HepG2 (cell line): Measurements from ENCODE around the gene SRD5A1. TPM values are rescaled to one million over a fixed set of nuclear protein-coding genes. Genes with fewer than 3 reads are reported as not detected.

Experiments used
- ATAC-seq: fragments of 200-7000 bp; cut with Tn5 transposase; 3 replicates; pipeline ENCODE4 v1.9.1; 2020; ENCODE audit warnings: mild to moderate bottlenecking, moderate library complexity
- BruUV-seq: library from RNA; stranded (reverse); fragments of 400-500 nt; replicated peaks from 2 replicates; lab custom pipeline; 2021; lab: Mats Ljungman, UMichigan
- CTCF ChIA-PET: fragments of 300-600 bp; formaldehyde crosslinking; extraction: SDS; loops from one replicate; lab custom pipeline; 2021; ENCODE audit warnings: low total read pairs, inconsistent platforms, low intra/inter-chr PET ratio; lab: Yijun Ruan, JAX
- POLR2A ChIA-PET: fragments of 350-600 bp; sonication (Branson Sonifier 250); formaldehyde crosslinking; loops from one replicate; lab custom pipeline; 2020; ENCODE audit warnings: antibody characterized with exemption, inconsistent platforms; lab: Yijun Ruan, JAX
- DNase-seq: peaks from one replicate; pipeline ENCODE4 v3.0.0-alpha.2; 2015; ENCODE audit warnings: low spot score
- FAIRE-seq: peaks from 3 replicates; lab custom pipeline; 2011; peaks lifted over from hg19 to GRCh38; lab: Jason Lieb, UNC
- H2AFZ ChIP-seq: one replicate; pipeline ENCODE4 v1.6.1; 2011; ENCODE audit warnings: low read length, inconsistent platforms
- H3K27ac ChIP-seq: fragments of 300-600 bp; 3 replicates; pipeline ENCODE4 v1.8.0; 2011; ENCODE audit warnings: mixed run types, mild to moderate bottlenecking, mixed read lengths, low read length, inconsistent platforms; ENCODE audit not compliant: insufficient read depth; ENCODE audit errors: extremely low read length
- H3K27me3 ChIP-seq, 2 experiments: fragments of 200-600 bp in 1 of 2; 2 replicates in 1 of 2; 3 replicates in 1 of 2; pipeline versions ENCODE4 v1.6.0 to v1.8.0; 2011; ENCODE audit warnings: low read length in 2 of 2, mild to moderate bottlenecking in 2 of 2, moderate library complexity in 2 of 2, inconsistent platforms in 1 of 2; ENCODE audit not compliant: insufficient read depth in 2 of 2, control insufficient read depth in 1 of 2
- H3K36me3 ChIP-seq, 2 experiments: fragments of 200-600 bp in 1 of 2; replicated peaks in 1 of 2; 2 replicates in 1 of 2; 3 replicates in 1 of 2; pipeline versions ENCODE4 v1.5.1 to v1.8.0; 2011; ENCODE audit warnings: low read length in 2 of 2, inconsistent platforms in 1 of 2; ENCODE audit not compliant: insufficient read depth in 2 of 2, control insufficient read depth in 1 of 2
- H3K4me1 ChIP-seq: 2 replicates; pipeline ENCODE4 v1.5.1; 2012; ENCODE audit warnings: low read length, inconsistent platforms; ENCODE audit not compliant: insufficient read depth
- H3K4me2 ChIP-seq: 2 replicates; pipeline ENCODE4 v1.6.0; 2011; ENCODE audit warnings: low read depth, low read length, inconsistent platforms
- H3K4me3 ChIP-seq, 3 experiments: fragments of 200-600 bp in 1 of 3; sonication (generic), shearing (Covaris generic) in 1 of 3; replicated peaks in 1 of 3; 2 replicates each; pipeline ENCODE4 v1.5.1; 2011 to 2016; ENCODE audit warnings: low read length in 3 of 3, inconsistent platforms in 2 of 3, low read depth in 2 of 3, mild to moderate bottlenecking in 2 of 3, control low read depth in 1 of 3, mixed read lengths in 1 of 3; ENCODE audit not compliant: insufficient read depth in 1 of 3
- H3K79me2 ChIP-seq: one replicate; pipeline ENCODE4 v1.6.1; 2011; ENCODE audit warnings: low read length, inconsistent platforms; ENCODE audit not compliant: insufficient read depth
- H3K9ac ChIP-seq: 2 replicates; pipeline ENCODE4 v1.6.0; 2011; ENCODE audit warnings: mild to moderate bottlenecking, low read depth, low read length, inconsistent platforms; ENCODE audit not compliant: insufficient read depth
- H3K9me3 ChIP-seq: 2 replicates; pipeline ENCODE4 v1.5.1; 2012; ENCODE audit warnings: mild to moderate bottlenecking, low read length
- H4K20me1 ChIP-seq: 2 replicates; pipeline ENCODE4 v1.6.0; 2011; ENCODE audit warnings: inconsistent platforms, mild to moderate bottlenecking, low read length, moderate library complexity; ENCODE audit not compliant: insufficient read depth
- DPF2 ChIP-seq: sonication (generic); formaldehyde crosslinking; IDR thresholded peaks from 2 replicates; pipeline ENCODE4 v1.4.0; 2020; ENCODE audit warnings: mild to moderate bottlenecking, low read depth, missing genetic modification reagents, borderline replicate concordance
- HOXA7 ChIP-seq: sonication (generic); formaldehyde crosslinking; IDR thresholded peaks from 2 replicates; pipeline ENCODE4 v1.8.1; 2022; ENCODE audit warnings: mild to moderate bottlenecking, missing genetic modification reagents, moderate library complexity
- MAFG ChIP-seq: sonication (generic); formaldehyde crosslinking; IDR thresholded peaks from 2 replicates; pipeline ENCODE4 v1.5.1; 2020; ENCODE audit warnings: mild to moderate bottlenecking, missing genetic modification reagents
- MTF1 ChIP-seq: sonication (generic); formaldehyde crosslinking; IDR thresholded peaks from 2 replicates; pipeline ENCODE4 v1.5.0; 2020; ENCODE audit warnings: missing genetic modification reagents
- SCMH1 ChIP-seq: sonication (generic); formaldehyde crosslinking; IDR thresholded peaks from 2 replicates; pipeline ENCODE4 v1.9.0; 2021; ENCODE audit warnings: missing genetic modification reagents, mild to moderate bottlenecking, borderline replicate concordance
- TARDBP ChIP-seq: sonication (generic); formaldehyde crosslinking; IDR thresholded peaks from 2 replicates; pipeline ENCODE4 v1.8.0; 2022; ENCODE audit warnings: mild to moderate bottlenecking, missing genetic modification reagents
- U2AF1 ChIP-seq: fragments of 200-400 bp; formaldehyde crosslinking; optimal IDR thresholded peaks from 2 replicates; pipeline ENCODE3; 2017; ENCODE audit warnings: mild to moderate bottlenecking, low read depth, low read length
- ZNF510 ChIP-seq: sonication (generic); formaldehyde crosslinking; IDR thresholded peaks from 2 replicates; pipeline ENCODE4 v1.4.0; 2020; ENCODE audit warnings: low read depth, mild to moderate bottlenecking, missing genetic modification reagents
- ZNF790 ChIP-seq: sonication (generic); formaldehyde crosslinking; IDR thresholded peaks from 2 replicates; pipeline ENCODE4 v1.8.0; 2022; ENCODE audit warnings: missing genetic modification reagents, mild to moderate bottlenecking, borderline replicate concordance
- ZSCAN20 ChIP-seq: sonication (generic); formaldehyde crosslinking; IDR thresholded peaks from 2 replicates; pipeline ENCODE4 v1.4.0; 2020; ENCODE audit warnings: missing genetic modification reagents, mild to moderate bottlenecking, borderline replicate concordance
- WGBS: methylation state at CpG from one replicate; pipeline ENCODE4 v1.1.6; 2017; ENCODE audit warnings: low lambda C conversion rate; 5-methylcytosine and 5-hydroxymethylcytosine counted together
- in situ Hi-C: cut with HindIII; loops from 2 replicates; pipeline ENCODE4 v1.10.0; 2017; ENCODE audit warnings: low pct_unique_long_range_greater_than_20kb; ENCODE audit not compliant: extremely low pct_ligation_motif_present
- intact Hi-C: fragments of 100-400 bp; cut with micrococcal nuclease; formaldehyde crosslinking; loops from one replicate; pipeline ENCODE4 v1.10.0; 2022; ENCODE audit not compliant: unreplicated experiment
- polyA plus RNA-seq, 8 experiments: library from polyadenylated mRNA; depleted of rRNA in 3 of 8; stranded (reverse) in 7 of 8; unstranded in 1 of 8; fragments of >200 nt; fragmentation: Illumina TruSeq in 4 of 8; extraction: Trizol in 4 of 8; gene quantifications; 2 replicates each; pipeline versions ENCODE4 v1.2.1 to v1.2.3, GENCODE V29; 2011 to 2016; ENCODE audit warnings: low read depth in 4 of 8, missing spikeins in 1 of 8, mixed read lengths in 1 of 8; ENCODE audit not compliant: insufficient read depth in 1 of 8
- total RNA-seq, 5 experiments: library from RNA; depleted of rRNA; stranded (reverse); fragments of >200 nt; fragmentation: Illumina TruSeq; extraction: Trizol; gene quantifications; 2 replicates each; pipeline ENCODE4 v1.2.3, GENCODE V29; 2016; ENCODE audit warnings: low read depth in 1 of 5
- TF ChIP-seq, protein P1 (sequence below): sonication (generic); formaldehyde crosslinking; IDR thresholded peaks from 2 replicates; pipeline ENCODE4 v1.8.0; 2022; ENCODE audit warnings: missing genetic modification reagents, mild to moderate bottlenecking, borderline replicate concordance
- TF ChIP-seq, protein P2 (sequence below): sonication (generic); formaldehyde crosslinking; IDR thresholded peaks from 2 replicates; pipeline ENCODE4 v1.4.0; 2020; ENCODE audit warnings: mild to moderate bottlenecking, missing genetic modification reagents
- TF ChIP-seq, protein P3 (sequence below): sonication (generic); formaldehyde crosslinking; IDR thresholded peaks from 2 replicates; pipeline ENCODE4 v1.4.0; 2020; ENCODE audit warnings: missing genetic modification reagents, borderline replicate concordance
- TF ChIP-seq, protein P4 (sequence below): IDR thresholded peaks from 2 replicates; pipeline ENCODE4 v1.6.1; 2016; ENCODE audit warnings: low read depth, control low read depth

Gene SRD5A1
- total and polyA plus RNA-seq, 2 of the 13 experiments (the other 11 are each of a cell fraction or from before 2014, with no cell fraction given) = 6.1 to 9.9 TPM

GRCh38 chr5:6683241-6683640 lies 50.0 kb downstream of the SRD5A1 start:
- Histone ChIP-seq H3K27ac (no peak overlapping the region), H3K9me3 (no peaks in the 10 kb centered on the region), H3K4me1 (peaks cover 6% of the 10 kb centered on the region), H3K36me3 (no peaks in the 10 kb centered on the region)
- FAIRE-seq = no peak
- WGBS = 4% methylated on average over 4 of the region's 8 CpGs
- no peak for ATAC-seq
- BruUV-seq = no TSS peak
- TF ChIP-seq HOXA7 (no peak), ZNF510 (CRISPR knock-in tag) (no peak), ZNF790 (CRISPR knock-in tag) (no peak), TARDBP (CRISPR knock-in tag) (no peak), DPF2 (no peak), MAFG (CRISPR knock-in tag) (no peak), ZSCAN20 (CRISPR knock-in tag) (no peak), U2AF1 (no peak), SCMH1 (no peak), MTF1 (CRISPR knock-in tag) (no peak)
- TF ChIP-seq, protein P1, sequence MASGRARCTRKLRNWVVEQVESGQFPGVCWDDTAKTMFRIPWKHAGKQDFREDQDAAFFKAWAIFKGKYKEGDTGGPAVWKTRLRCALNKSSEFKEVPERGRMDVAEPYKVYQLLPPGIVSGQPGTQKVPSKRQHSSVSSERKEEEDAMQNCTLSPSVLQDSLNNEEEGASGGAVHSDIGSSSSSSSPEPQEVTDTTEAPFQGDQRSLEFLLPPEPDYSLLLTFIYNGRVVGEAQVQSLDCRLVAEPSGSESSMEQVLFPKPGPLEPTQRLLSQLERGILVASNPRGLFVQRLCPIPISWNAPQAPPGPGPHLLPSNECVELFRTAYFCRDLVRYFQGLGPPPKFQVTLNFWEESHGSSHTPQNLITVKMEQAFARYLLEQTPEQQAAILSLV (CRISPR knock-in tag) = no peak
- TF ChIP-seq, protein P2, sequence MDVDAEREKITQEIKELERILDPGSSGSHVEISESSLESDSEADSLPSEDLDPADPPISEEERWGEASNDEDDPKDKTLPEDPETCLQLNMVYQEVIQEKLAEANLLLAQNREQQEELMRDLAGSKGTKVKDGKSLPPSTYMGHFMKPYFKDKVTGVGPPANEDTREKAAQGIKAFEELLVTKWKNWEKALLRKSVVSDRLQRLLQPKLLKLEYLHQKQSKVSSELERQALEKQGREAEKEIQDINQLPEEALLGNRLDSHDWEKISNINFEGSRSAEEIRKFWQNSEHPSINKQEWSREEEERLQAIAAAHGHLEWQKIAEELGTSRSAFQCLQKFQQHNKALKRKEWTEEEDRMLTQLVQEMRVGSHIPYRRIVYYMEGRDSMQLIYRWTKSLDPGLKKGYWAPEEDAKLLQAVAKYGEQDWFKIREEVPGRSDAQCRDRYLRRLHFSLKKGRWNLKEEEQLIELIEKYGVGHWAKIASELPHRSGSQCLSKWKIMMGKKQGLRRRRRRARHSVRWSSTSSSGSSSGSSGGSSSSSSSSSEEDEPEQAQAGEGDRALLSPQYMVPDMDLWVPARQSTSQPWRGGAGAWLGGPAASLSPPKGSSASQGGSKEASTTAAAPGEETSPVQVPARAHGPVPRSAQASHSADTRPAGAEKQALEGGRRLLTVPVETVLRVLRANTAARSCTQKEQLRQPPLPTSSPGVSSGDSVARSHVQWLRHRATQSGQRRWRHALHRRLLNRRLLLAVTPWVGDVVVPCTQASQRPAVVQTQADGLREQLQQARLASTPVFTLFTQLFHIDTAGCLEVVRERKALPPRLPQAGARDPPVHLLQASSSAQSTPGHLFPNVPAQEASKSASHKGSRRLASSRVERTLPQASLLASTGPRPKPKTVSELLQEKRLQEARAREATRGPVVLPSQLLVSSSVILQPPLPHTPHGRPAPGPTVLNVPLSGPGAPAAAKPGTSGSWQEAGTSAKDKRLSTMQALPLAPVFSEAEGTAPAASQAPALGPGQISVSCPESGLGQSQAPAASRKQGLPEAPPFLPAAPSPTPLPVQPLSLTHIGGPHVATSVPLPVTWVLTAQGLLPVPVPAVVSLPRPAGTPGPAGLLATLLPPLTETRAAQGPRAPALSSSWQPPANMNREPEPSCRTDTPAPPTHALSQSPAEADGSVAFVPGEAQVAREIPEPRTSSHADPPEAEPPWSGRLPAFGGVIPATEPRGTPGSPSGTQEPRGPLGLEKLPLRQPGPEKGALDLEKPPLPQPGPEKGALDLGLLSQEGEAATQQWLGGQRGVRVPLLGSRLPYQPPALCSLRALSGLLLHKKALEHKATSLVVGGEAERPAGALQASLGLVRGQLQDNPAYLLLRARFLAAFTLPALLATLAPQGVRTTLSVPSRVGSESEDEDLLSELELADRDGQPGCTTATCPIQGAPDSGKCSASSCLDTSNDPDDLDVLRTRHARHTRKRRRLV (CRISPR knock-in tag) = no peak
- TF ChIP-seq, protein P3, sequence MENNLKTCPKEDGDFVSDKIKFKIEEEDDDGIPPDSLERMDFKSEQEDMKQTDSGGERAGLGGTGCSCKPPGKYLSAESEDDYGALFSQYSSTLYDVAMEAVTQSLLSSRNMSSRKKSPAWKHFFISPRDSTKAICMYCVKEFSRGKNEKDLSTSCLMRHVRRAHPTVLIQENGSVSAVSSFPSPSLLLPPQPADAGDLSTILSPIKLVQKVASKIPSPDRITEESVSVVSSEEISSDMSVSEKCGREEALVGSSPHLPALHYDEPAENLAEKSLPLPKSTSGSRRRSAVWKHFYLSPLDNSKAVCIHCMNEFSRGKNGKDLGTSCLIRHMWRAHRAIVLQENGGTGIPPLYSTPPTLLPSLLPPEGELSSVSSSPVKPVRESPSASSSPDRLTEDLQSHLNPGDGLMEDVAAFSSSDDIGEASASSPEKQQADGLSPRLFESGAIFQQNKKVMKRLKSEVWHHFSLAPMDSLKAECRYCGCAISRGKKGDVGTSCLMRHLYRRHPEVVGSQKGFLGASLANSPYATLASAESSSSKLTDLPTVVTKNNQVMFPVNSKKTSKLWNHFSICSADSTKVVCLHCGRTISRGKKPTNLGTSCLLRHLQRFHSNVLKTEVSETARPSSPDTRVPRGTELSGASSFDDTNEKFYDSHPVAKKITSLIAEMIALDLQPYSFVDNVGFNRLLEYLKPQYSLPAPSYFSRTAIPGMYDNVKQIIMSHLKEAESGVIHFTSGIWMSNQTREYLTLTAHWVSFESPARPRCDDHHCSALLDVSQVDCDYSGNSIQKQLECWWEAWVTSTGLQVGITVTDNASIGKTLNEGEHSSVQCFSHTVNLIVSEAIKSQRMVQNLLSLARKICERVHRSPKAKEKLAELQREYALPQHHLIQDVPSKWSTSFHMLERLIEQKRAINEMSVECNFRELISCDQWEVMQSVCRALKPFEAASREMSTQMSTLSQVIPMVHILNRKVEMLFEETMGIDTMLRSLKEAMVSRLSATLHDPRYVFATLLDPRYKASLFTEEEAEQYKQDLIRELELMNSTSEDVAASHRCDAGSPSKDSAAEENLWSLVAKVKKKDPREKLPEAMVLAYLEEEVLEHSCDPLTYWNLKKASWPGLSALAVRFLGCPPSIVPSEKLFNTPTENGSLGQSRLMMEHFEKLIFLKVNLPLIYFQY (CRISPR knock-in tag) = no peak
- TF ChIP-seq, protein P4, sequence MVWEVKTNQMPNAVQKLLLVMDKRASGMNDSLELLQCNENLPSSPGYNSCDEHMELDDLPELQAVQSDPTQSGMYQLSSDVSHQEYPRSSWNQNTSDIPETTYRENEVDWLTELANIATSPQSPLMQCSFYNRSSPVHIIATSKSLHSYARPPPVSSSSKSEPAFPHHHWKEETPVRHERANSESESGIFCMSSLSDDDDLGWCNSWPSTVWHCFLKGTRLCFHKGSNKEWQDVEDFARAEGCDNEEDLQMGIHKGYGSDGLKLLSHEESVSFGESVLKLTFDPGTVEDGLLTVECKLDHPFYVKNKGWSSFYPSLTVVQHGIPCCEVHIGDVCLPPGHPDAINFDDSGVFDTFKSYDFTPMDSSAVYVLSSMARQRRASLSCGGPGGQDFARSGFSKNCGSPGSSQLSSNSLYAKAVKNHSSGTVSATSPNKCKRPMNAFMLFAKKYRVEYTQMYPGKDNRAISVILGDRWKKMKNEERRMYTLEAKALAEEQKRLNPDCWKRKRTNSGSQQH = no peak
- TF ChIP-seq, all 625 proteins: peak for 0
- no peaks in the 10 kb centered on the region for H3K79me2 ChIP-seq
- no peak overlapping the region for H2AFZ ChIP-seq
- in situ Hi-C loops = no loop called here
- DNase-seq = no peak
- POLR2A ChIA-PET = no interaction called here
- intact Hi-C loops = no loop called here
- H3K4me3 ChIP-seq = no peak overlapping the region
- no peaks in the 10 kb centered on the region for H4K20me1 ChIP-seq
- H3K4me2 ChIP-seq = no peak overlapping the region
- no peaks in the 10 kb centered on the region; a peak in 1 of 5 replicates for H3K27me3 ChIP-seq
- H3K9ac ChIP-seq = no peak overlapping the region
- CTCF ChIA-PET = no interaction called here
